Mesendoderm (in vitro differentiated cells): ENCODE data around the gene MUC6.

ENCODE experiments used
- DNase-seq: peaks from one replicate; pipeline ENCODE4 v3.0.0; 2013
- H2AK5ac ChIP-seq: 2 replicates; pipeline ENCODE4 v1.6.1; 2013; ENCODE audit warnings: low read length, inconsistent platforms
- H2BK120ac ChIP-seq: 2 replicates; pipeline ENCODE4 v1.6.1; 2013; ENCODE audit warnings: low read depth, mild to moderate bottlenecking, low read length, moderate library complexity, mixed read lengths
- H2BK15ac ChIP-seq: replicated peaks from 2 replicates; pipeline ENCODE4 v1.6.1; 2013; ENCODE audit warnings: low read depth, mild to moderate bottlenecking, moderate library complexity
- H2BK5ac ChIP-seq: 2 replicates; pipeline ENCODE4 v1.6.1; 2013; ENCODE audit warnings: low read length, inconsistent platforms
- H3K18ac ChIP-seq: 2 replicates; pipeline ENCODE4 v1.6.1; 2013; ENCODE audit warnings: mild to moderate bottlenecking, low read length, mixed read lengths
- H3K23ac ChIP-seq: one replicate; pipeline ENCODE4 v1.6.1; 2013; ENCODE audit warnings: low read length
- H3K27ac ChIP-seq: 2 replicates; pipeline ENCODE4 v1.5.1; 2013; ENCODE audit warnings: low read depth, mild to moderate bottlenecking, inconsistent platforms, low read length, moderate library complexity
- H3K27me3 ChIP-seq: 2 replicates; pipeline ENCODE4 v1.6.1; 2013; ENCODE audit warnings: low read length, control low read depth, mild to moderate bottlenecking, inconsistent platforms; ENCODE audit not compliant: insufficient read depth, poor library complexity
- H3K36me3 ChIP-seq: 2 replicates; pipeline ENCODE4 v1.6.1; 2013; ENCODE audit warnings: low read length, inconsistent platforms; ENCODE audit not compliant: control insufficient read depth, insufficient read depth
- H3K4ac ChIP-seq: one replicate; pipeline ENCODE4 v1.6.1; 2013; ENCODE audit warnings: low read depth, mild to moderate bottlenecking, low read length, moderate library complexity
- H3K4me1 ChIP-seq: 2 replicates; pipeline ENCODE4 v1.6.1; 2013; ENCODE audit warnings: low read depth, low read length, inconsistent platforms; ENCODE audit not compliant: control insufficient read depth
- H3K4me2 ChIP-seq: 2 replicates; pipeline ENCODE4 v1.6.1; 2013; ENCODE audit warnings: low read length
- H3K4me3 ChIP-seq: 2 replicates; pipeline ENCODE4 v1.5.1; 2013; ENCODE audit warnings: mild to moderate bottlenecking, low read length
- H3K56ac ChIP-seq: one replicate; pipeline ENCODE4 v1.6.1; 2013; ENCODE audit warnings: low read length
- H3K79me1 ChIP-seq: 2 replicates; pipeline ENCODE4 v1.6.1; 2013; ENCODE audit warnings: low read length, inconsistent platforms
- H3K79me2 ChIP-seq: 2 replicates; pipeline ENCODE4 v1.6.1; 2013; ENCODE audit warnings: mild to moderate bottlenecking, low read length; ENCODE audit not compliant: control insufficient read depth, insufficient read depth
- H3K9ac ChIP-seq: 2 replicates; pipeline ENCODE4 v1.6.1; 2013; ENCODE audit warnings: low read length, inconsistent platforms
- H4K5ac ChIP-seq: one replicate; pipeline ENCODE4 v1.6.1; 2013; ENCODE audit warnings: low read length
- H4K8ac ChIP-seq: one replicate; pipeline ENCODE4 v1.6.1; 2013; ENCODE audit warnings: low read depth, mild to moderate bottlenecking, control low read depth, low read length, moderate library complexity
- WGBS: extraction: QIAGEN DNeasy Blood & Tissue Kit; methylation state at CpG from one replicate; pipeline ENCODE4 v1.1.7; 2013; ENCODE audit warnings: low lambda C conversion rate, missing lambda C conversion rate; ENCODE audit not compliant: insufficient coverage; ENCODE audit errors: extremely low coverage; 5-methylcytosine and 5-hydroxymethylcytosine counted together

Gene MUC6

GRCh38 chr11:1077033-1077416 lies 40.5 kb upstream of the MUC6 start:
- no peak overlapping the region for H2BK120ac ChIP-seq
- H3K79me1 ChIP-seq = no peaks in the 10 kb centered on the region
- no peaks in the 10 kb centered on the region for H3K4me1 ChIP-seq
- no peaks in the 10 kb centered on the region for H3K36me3 ChIP-seq
- no peak overlapping the region for H3K4me3 ChIP-seq
- no peak overlapping the region for H3K23ac ChIP-seq
- no peak overlapping the region for H3K27ac ChIP-seq
- H3K56ac ChIP-seq = no peak overlapping the region
- no peaks in the 10 kb centered on the region for H3K27me3 ChIP-seq
- H3K4me2 ChIP-seq = no peak overlapping the region
- H2BK15ac ChIP-seq = no peak overlapping the region
- H2AK5ac ChIP-seq = no peak overlapping the region
- no peak for DNase-seq
- no peak overlapping the region for H4K8ac ChIP-seq
- no peak overlapping the region for H3K9ac ChIP-seq
- no peak overlapping the region for H3K4ac ChIP-seq
- H3K79me2 ChIP-seq = no peaks in the 10 kb centered on the region
- H3K18ac ChIP-seq = no peak overlapping the region
- no CpG with 5 or more reads among the region's 11 CpGs for WGBS
- no peak overlapping the region for H2BK5ac ChIP-seq
- no peak overlapping the region for H4K5ac ChIP-seq

DNA sequence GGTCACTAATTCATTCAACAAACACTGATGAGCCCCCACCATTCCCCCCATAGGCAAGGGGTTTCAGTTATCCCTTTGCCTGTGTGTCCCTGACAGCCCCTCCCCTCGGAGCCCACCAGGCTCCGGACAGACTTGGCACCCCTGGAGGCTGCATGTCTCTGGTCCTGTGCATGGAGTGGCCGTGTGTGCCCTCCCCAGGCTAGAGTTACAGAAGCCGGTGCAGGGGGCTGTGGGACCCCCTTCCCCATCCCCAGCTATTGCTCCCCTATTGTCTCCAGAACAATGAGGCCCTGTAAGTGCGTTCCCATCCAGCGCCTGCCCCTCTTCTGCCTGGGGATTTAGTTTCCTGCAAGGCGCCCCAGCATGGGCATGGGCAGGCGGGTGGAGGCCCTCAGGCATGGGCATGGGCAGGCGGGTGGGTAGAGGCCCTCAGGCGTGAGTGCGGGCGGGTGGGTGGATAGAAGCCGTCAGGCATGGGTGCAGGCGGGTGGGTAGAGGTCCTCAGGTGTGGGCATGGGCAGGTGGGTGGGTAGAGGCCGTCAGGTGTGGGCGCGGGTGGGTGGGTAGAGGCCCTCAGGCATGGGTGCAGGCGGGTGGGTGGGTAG lies 39.6 kb upstream of the MUC6 start:
- Histone ChIP-seq H2BK5ac (no peak overlapping the region), H3K27ac (no peak overlapping the region), H3K27me3 (no peaks in the 10 kb centered on the region), H3K56ac (no peak overlapping the region), H2BK15ac (no peak overlapping the region), H3K79me1 (no peaks in the 10 kb centered on the region), H3K18ac (no peak overlapping the region), H4K5ac (no peak overlapping the region), H3K4me1 (no peaks in the 10 kb centered on the region), H3K36me3 (no peaks in the 10 kb centered on the region), H3K9ac (no peak overlapping the region), H3K79me2 (no peaks in the 10 kb centered on the region), H3K4me2 (no peak overlapping the region), H4K8ac (no peak overlapping the region), H2BK120ac (no peak overlapping the region), H3K23ac (no peak overlapping the region), H3K4ac (no peak overlapping the region), H3K4me3 (no peak overlapping the region), H2AK5ac (no peak overlapping the region)
- no peak for DNase-seq
- no CpG with 5 or more reads among the region's 18 CpGs for WGBS

DNA sequence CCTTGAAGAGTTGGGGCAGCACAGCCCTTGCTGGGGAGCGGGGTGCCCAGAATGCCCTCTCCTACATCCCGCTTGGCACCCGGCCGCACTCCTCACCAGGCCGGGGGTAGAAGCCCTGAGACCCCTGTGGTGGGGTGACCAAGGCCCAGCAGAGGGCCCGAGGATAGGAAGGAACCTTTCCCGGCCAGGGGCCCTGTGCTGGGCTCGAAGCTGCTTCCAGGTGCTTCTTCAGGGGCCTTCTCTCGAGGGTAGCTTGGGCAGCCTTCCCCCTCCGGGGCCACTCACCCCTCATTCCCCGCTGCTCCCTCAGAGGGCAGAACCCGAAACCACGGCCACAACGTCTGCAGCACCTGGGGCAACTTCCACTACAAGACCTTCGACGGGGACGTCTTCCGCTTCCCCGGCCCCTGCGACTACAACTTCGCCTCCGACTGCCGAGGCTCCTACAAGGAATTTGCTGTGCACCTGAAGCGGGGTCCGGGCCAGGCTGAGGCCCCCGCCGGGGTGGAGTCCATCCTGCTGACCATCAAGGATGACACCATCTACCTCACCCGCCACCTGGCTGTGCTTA lies 38.9 kb upstream of the MUC6 start:
- H3K9ac ChIP-seq = no peak overlapping the region
- H2AK5ac ChIP-seq = no peak overlapping the region
- no peak overlapping the region for H3K4me3 ChIP-seq
- no peak overlapping the region for H2BK5ac ChIP-seq
- DNase-seq = no peak
- no peaks in the 10 kb centered on the region for H3K36me3 ChIP-seq
- H3K4me1 ChIP-seq = no peaks in the 10 kb centered on the region
- H3K27ac ChIP-seq = no peak overlapping the region
- WGBS = no CpG with 5 or more reads among the region's 28 CpGs
- H4K8ac ChIP-seq = no peak overlapping the region
- H3K18ac ChIP-seq = no peak overlapping the region
- H2BK15ac ChIP-seq = no peak overlapping the region
- H3K27me3 ChIP-seq = no peaks in the 10 kb centered on the region
- H3K4me2 ChIP-seq = no peak overlapping the region
- no peaks in the 10 kb centered on the region for H3K79me2 ChIP-seq
- H3K4ac ChIP-seq = no peak overlapping the region
- no peaks in the 10 kb centered on the region for H3K79me1 ChIP-seq
- no peak overlapping the region for H4K5ac ChIP-seq
- no peak overlapping the region for H2BK120ac ChIP-seq
- no peak overlapping the region for H3K56ac ChIP-seq
- H3K23ac ChIP-seq = no peak overlapping the region

GRCh38 chr11:1074244-1075221 lies 38.0 kb upstream of the MUC6 start, which contains the start of gene MUC2:
Gene MUC2 (plus strand): TSS chr11:1074874.
- Histone ChIP-seq H2AK5ac (no peak within 1 kb of the TSS), H2BK120ac (no peak within 1 kb of the TSS), H3K27me3 (no peaks in the 10 kb centered on the region), H4K5ac (no peak within 1 kb of the TSS), H3K4ac (no peak within 1 kb of the TSS), H2BK5ac (no peak within 1 kb of the TSS), H2BK15ac (no peak within 1 kb of the TSS), H3K23ac (no peak within 1 kb of the TSS), H3K4me3 (no peak within 1 kb of the TSS), H3K79me2 (no peaks in the 10 kb centered on the region), H3K4me2 (no peak within 1 kb of the TSS), H3K18ac (no peak within 1 kb of the TSS), H3K9ac (no peak within 1 kb of the TSS), H3K79me1 (no peaks in the 10 kb centered on the region), H3K36me3 (no peaks in the 10 kb centered on the region), H3K56ac (no peak within 1 kb of the TSS), H4K8ac (no peak within 1 kb of the TSS), H3K4me1 (no peaks in the 10 kb centered on the region), H3K27ac (no peak within 1 kb of the TSS)
- no CpG with 5 or more reads among the region's 32 CpGs for WGBS
- no peak for DNase-seq

DNA sequence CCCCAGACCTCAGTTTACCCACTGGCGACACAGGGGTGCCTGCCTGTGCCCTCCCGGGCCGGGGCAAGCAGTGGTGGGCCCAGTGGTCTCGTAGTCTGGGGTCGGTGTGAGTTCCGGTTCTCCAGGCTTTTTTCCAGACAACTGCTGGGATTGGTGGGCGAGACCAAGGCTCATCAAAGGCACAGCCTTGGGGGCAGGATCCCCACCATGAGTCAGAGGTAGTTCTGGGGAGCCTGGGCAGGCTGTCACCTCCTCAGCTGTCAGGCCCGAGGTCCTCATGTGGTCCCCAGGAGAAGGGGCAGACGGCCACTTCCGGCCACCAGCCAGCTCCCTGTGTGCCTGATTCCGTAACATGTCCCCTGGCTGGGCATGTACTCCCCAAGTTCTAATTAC lies 37.3 kb upstream of the MUC6 start:
- no peak overlapping the region for H2AK5ac ChIP-seq
- no peaks in the 10 kb centered on the region for H3K27me3 ChIP-seq
- H3K27ac ChIP-seq = no peak overlapping the region
- no peak overlapping the region for H4K5ac ChIP-seq
- H3K56ac ChIP-seq = no peak overlapping the region
- no peak overlapping the region for H2BK120ac ChIP-seq
- no peak overlapping the region for H4K8ac ChIP-seq
- no CpG with 5 or more reads among the region's 11 CpGs for WGBS
- H3K23ac ChIP-seq = no peak overlapping the region
- no peak overlapping the region for H3K4ac ChIP-seq
- no peaks in the 10 kb centered on the region for H3K79me2 ChIP-seq
- H3K4me1 ChIP-seq = no peaks in the 10 kb centered on the region
- H3K18ac ChIP-seq = no peak overlapping the region
- no peak for DNase-seq
- H3K36me3 ChIP-seq = no peaks in the 10 kb centered on the region
- H2BK15ac ChIP-seq = no peak overlapping the region
- H3K4me2 ChIP-seq = no peak overlapping the region
- H3K79me1 ChIP-seq = no peaks in the 10 kb centered on the region
- H3K4me3 ChIP-seq = no peak overlapping the region
- no peak overlapping the region for H3K9ac ChIP-seq
- no peak overlapping the region for H2BK5ac ChIP-seq
